Pons (tissue), 1 donor: ENCODE measurements around the gene COBLL1.

Experiments
- DNase-seq: peaks from one replicate; pipeline ENCODE4 v3.0.0-alpha.2; 2016; ENCODE audit warnings: low spot score

COBLL1 gene

DNA sequence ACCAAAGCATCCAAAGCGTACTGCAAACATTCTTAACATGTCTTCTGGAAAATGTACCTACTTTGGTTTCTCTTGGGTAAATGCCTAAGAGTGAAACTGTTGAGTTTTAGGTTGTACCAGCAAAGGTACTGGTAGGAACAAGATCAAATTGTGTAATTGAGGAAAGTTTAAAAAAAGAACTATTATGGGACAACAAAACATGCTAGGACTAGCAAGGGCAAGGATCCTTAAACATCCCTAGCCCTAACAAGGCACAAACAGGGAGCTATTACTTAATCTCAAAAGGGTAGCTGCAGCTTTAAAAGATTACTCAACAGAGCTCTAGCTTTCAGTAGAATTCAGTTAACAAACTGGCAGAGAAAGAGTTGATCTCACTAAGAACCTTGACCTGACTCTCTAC lies 164.4 kb downstream of the COBLL1 start:
- no peak for DNase-seq

DNA sequence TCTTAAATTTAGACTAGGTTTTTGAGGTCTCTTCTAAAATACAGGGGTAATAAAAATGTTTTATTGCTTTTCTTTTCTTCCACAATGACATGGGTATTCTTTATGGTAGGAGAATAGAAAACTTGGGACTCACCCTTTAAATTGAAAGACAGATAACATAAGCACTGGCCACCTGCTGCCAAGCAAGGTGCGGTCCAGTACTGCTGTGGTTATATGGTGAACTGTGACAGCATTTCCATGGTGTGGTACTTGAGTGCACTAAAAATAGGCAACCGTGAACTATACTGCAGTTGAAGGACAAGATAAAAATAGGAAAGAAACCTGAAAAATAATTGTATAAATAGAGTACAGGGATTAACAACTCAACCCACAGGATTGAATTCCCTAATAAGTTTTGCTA lies 165.9 kb downstream of the COBLL1 start:
- no peak for DNase-seq

DNA sequence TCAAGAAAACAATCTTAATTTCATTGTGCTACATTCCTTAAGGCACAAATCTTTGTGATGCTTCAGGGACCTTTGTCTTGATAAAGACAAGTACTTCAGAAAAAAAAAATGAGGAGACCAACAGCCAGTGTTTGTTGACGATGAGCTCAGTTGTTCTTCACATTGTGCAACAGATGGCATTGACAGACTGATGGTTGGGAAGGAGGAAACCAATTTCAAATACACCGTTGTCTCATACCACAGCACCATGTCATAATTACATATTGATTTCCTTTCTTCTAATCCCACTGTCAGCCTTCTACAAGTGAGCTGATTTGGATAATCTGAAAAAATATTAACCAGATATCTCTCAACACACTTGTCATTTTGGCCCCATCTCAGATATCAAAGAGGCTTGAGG lies 166.6 kb downstream of the COBLL1 start:
- DNase-seq = no peak

DNA sequence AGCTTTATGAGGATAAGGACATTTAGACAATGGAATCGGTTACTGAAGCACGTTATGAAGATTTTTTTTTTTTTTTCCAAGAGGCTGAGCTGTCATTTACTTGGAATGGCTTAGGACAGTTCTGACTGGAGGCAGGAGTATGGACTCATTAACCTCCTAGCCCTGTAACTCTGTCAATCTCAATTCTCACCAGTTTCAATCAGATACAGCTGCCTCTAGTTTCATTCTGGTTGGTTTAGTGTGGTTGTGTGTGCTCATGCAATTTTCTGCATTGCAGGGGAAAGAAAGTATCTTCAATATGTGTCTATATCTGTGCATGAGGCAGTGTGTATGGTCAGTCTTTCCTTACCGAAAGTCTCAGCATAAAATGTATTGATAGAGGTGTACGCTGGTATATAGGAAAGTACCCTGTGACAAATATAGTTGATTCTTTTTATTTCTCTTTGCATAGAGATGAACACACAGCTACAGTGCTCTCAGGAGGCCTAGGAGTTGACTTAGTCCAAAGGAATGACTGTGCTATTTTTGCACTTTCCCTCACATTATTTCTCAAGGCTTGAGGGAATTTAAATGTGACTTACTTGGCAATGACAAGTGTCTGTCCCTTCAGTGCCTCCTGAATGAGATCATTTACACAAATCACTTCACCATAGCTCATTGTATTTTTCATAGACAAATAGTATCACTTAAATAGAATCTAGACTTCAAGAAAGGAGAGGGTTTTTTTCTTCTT lies 169.8 kb downstream of the COBLL1 start:
- DNase-seq = no peak

DNA sequence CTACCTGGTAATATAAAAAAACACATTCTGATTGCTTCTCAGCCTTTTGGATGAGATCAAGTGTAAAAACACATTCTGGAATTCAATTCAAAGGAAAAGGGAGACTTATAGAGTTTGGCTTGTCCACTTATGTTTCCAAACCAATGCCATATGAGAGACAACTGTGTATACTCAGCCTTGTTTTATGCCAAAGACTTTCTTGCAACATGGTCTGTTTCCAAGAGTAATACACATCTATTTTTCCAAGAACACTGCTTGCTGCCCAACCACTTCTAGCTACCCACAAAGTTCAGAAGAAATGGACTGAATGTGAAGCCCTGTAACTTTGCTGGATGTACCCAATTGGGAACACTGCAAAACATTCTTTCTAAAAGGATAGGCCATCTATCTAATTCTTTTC lies 172.3 kb downstream of the COBLL1 start:
- DNase-seq = no peak

DNA sequence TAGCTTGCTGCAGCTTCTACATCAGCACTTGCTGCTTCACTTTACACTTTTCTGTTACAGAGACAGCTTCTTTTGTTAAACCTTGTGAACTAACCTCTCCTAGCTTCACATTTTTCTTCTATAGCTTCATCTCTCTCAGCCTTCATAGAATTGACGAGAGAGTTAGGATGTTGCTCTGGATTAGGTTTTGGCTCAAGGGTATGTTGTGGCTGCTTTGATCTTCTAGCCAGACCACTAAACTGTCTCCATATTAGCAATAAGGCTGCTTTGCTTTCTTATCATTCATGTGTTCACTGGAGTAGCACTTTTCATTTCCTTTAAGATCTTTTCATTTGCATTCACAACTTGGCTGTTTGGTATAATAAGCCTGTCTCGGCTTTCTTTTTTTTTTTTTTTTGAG lies 174.1 kb downstream of the COBLL1 start:
- no peak for DNase-seq

DNA sequence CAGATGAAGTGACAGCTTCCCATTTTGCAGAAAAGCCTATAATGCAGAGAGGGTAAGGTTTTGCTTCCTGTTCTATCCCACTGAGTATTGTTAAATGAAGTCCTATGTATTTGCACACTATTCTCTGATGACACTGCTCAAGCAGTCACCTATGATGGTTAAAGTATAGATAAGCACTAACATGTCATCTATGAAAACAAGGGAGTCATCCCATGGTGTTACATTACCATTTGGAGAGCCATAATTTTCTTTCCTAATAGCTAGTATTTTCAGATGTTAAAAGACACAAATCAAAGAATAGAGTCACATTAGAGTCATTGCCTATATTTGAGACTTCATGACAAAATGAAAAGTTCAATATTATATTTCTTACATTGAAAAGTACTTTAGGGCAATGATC lies 177.6 kb downstream of the COBLL1 start:
- DNase-seq = no peak

DNA sequence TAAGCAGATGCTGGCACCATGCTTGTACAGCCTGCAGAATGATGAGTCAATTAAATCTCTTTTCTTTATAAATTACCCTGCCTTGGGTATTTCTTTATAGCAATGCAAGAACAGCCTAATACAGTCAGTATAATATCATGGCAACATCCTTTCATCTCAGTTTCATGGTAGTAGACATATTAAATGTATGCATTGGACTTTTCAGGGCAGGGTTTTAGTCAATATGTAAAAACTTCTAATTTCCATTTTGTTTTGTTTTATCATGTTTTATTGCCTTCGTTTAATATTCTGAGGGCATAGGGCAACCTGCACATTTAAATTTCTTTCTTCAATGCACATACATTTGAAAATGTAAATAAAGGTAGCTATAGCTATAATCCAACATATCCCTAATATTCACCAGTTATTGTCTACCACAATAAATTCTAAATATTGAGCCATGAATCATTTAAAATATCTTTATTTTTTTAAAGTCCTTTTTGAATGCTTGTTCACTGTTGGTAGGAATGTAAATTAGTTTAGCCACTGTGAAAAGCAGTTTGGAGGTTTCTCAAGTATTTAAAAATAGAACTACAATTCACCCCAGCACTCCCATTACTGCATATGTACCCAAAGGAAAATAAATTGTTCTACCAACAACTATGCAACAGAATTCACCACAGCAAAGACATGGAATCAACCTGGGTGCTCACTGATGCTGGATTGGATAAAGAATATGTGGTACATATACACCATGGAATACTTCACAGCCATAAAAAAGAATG lies 178.6 kb downstream of the COBLL1 start:
- no peak for DNase-seq

DNA sequence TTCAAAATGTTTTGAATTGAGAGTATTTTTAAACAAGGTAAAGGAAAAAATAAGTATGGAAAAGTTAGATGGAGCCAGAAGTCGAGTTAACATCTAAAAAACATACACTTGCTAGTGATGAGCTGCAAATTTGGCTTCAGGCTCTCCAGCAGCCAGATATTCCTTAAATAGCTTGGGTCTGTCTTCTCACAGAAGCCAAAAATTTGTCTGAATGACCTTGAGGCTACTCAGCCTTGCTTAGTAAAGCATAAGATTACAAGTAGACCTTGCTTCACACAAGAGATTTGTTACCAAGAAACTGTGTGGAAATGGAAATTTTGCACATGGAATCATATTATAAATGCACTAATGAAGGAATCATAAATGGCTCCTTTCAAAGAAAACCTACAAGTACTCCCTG lies 179.6 kb downstream of the COBLL1 start:
- no peak for DNase-seq

DNA sequence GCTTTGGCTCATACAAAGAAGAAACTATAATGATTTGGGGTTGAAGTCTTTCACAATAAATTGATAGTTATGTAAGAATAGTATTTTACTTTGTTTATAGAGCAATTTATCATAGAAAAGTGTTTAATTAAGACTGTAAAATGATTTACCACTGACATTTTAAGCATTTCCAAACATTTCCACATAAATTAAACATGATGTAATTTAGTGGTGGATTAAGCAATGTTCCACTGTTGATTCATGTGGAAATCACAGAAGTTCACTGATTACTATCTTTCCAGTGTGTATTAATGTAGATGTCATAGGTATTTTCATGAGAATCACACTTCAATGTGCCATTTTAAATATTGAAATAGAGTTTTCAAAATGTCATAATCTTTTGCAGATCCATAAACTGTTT lies 180.3 kb downstream of the COBLL1 start:
- no peak for DNase-seq

DNA sequence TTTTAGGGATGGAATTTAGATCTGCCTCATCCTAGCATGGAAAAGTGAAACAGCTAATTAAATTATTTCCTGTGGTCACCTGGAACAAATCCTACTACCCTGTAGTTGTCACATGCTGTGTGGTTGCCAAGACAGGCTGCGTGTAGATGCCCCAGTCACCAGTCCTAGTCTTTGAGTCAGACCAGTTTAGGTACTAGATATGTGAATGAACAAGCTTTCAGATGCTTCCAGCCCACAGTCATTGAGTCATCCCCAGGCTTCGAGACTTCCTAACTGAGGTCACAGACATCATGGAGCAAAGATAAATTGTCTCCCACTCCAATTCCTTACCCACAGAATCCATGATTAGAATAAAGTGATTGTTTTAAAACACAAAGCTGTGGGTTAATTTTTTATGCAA lies 184.5 kb downstream of the COBLL1 start:
- DNase-seq = no peak

DNA sequence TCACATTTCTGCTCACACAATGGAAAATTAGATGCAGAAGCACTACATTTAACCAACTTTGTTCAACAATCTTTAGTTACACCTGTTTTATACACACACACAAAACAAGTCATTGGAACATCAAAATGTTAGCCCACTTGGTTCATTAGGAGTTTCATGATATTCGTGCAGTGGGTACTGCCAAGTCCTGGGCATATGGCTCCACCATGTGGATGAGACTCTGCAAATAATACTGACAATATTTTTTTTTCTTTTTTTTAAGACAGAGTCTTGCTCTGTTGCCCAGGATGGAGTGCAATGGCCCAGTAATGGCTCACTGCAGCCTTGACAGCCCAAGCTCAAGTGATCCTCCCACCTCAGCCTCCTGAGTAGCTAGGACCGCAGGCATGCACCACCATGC lies 185.9 kb downstream of the COBLL1 start:
- no peak for DNase-seq

DNA sequence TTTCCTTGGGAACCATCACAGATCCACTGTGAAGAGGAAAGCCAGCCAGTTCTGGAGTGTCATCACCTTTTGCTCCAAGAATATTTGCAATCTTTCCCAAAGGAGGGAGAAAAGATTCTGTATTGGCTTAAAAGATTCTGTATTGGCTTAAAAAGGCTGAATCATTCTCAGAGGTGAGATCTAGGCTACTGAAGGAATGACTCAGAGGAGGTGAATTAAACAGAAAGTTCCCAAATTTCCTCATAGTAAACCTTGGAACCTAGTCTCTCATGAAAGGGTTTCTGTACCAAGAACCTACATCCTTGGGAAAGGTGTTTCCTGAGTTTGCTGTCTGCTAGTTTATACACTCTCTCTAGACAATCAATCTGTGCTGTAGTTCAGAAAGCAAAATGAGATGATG lies 186.3 kb downstream of the COBLL1 start:
- peak; percentile 4 for DNase-seq

DNA sequence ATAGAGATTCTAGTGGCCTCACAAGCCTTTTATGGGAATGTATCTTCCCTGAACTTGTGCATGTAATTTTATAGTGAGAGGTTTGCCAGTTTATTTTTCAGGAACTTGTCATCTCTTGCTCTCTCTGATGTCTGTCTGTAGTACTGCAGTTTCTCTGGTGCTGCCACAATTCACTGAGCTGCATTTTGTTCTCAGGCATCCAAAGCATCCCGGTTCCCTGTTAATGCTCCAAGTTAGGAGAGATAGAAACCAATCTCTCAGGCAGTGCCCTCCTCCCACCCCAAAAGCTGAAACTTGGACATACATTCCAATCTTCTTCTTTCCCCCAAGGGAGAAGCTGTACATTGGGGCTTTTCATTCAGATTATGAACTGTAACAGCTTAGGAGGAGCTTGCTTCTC lies 190.3 kb downstream of the COBLL1 start:
- no peak for DNase-seq

DNA sequence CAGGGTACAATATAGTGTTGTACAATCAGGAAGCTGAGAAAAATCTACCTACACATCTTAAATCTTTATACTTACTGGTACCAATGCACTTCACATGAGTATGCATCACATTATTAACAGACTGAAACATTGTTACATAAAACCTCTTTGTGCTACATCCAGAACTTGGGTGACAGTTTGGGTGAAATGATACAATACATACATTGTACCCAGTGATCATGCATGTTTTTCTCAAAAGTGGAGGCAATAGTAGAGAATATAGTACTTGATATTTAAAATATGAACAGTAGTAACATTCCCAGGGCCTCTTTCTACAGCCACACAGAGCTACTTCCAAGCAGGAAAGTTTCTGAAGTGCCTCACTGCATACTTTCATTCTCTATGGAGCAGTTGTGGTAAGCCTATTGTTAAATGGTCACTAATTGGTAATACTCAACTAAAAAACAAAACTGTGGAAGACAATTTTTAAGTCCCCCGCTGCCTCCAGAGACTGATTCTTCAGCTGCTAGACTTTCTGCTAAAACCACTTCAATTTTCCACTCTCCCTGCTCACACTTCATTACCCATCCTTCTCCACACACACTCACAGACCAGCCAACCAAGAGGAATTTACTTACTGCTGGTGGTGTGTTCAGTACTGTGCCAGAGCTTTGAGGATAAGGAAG lies 197.5 kb downstream of the COBLL1 start:
- no peak for DNase-seq

DNA sequence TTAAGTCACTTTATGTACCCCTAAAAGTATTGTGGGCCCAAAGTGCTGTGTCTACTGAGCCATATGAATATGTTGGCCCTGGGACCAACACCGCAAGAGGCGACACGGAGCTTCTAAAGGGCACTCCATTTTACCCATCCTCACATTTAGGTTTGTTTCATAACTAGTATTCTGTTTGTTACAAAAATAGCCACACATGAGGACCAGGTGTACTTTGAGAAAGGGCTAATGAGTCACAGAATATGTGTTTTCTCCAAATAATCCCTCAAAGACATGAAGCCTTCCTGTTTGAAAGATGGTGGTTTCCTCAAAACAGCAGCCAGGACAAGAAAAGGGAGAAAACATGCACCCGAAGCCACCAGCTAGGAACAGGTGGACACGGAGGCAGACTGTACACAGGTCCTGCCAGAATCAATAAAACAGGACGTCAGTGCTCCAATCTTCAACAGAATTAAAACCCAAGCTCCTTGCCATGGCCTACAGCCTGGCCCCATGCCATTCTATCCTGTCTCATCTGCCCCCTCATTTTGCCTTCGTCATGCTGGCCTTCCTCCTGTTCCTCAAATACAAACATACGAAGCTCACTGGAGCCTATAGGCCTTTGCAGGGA lies 198.6 kb downstream of the COBLL1 start:
- DNase-seq = no peak

DNA sequence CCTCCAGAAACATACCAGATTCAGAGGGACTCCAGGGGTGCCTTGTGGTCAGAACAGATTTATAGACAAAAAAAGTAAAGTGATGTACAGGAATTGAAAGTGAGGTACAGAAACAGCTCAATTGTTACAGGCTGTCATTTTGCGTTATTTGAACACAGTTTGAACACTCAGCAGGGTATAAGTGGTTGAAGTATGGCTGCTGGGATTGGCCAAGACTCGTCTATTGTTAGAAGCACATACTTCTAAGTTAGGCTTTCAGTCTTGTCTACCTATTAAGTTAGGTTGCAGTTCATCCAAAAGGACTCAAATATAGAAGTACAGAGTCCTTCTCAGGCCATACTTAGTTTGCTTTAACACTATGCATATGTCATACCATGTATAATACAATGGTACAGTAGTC lies 199.4 kb downstream of the COBLL1 start:
- DNase-seq = no peak
